K562 (cell line): ENCODE measurements around the gene PAQR7. TPM values are rescaled to one million over a fixed set of nuclear protein-coding genes. Genes with fewer than 3 reads are reported as not detected.

Source experiments
- BRD9 ChIP-seq: fragments of 450-650 bp; IDR thresholded peaks from 2 replicates; pipeline ENCODE4 v1.6.1; 2018; ENCODE audit warnings: low read depth; ENCODE audit not compliant: partially characterized antibody
- E2F3 ChIP-seq: fragments of 250-450 bp; sonication (Bioruptor Pico); IDR thresholded peaks from 2 replicates; pipeline ENCODE4 v1.4.0; 2020; ENCODE audit warnings: mild to moderate bottlenecking
- GTF2F1 ChIP-seq: IDR thresholded peaks from 2 replicates; pipeline ENCODE4 v1.6.1; 2011; ENCODE audit warnings: low read depth, low read length, improper control_type of control experiment
- HDAC3 ChIP-seq: fragments of 450-650 bp; IDR thresholded peaks from 2 replicates; pipeline ENCODE4 v1.6.1; 2018; ENCODE audit warnings: borderline replicate concordance, mild to moderate bottlenecking, moderate library complexity; ENCODE audit not compliant: partially characterized antibody
- HES1 ChIP-seq: fragments of 450-650 bp; IDR thresholded peaks from 2 replicates; pipeline ENCODE4 v1.6.1; 2016; ENCODE audit warnings: low read depth, mild to moderate bottlenecking, moderate library complexity
- MCM7 ChIP-seq, 2 experiments: fragments of 450-650 bp; IDR thresholded peaks; 2 replicates each; pipeline ENCODE4 v1.6.1; 2016 to 2018
- MED1 ChIP-seq: sonication (generic); formaldehyde crosslinking; IDR thresholded peaks from 2 replicates; pipeline ENCODE4 v1.8.1; 2023; ENCODE audit warnings: missing genetic modification reagents, borderline replicate concordance
- MYC ChIP-seq, 2 experiments: fragments of 250-450 bp in 1 of 2; sonication (Bioruptor Pico) in 1 of 2; IDR thresholded peaks; 2 replicates each; pipeline versions ENCODE4 v1.5.1 to v1.6.1; 2012 to 2021; ENCODE audit warnings: low read depth in 2 of 2, borderline replicate concordance in 1 of 2, improper control_type of control experiment in 1 of 2, low read length in 1 of 2, mild to moderate bottlenecking in 1 of 2, moderate library complexity in 1 of 2
- NCOA1 ChIP-seq: fragments of 450-650 bp; IDR thresholded peaks from 2 replicates; pipeline ENCODE4 v1.6.1; 2016; ENCODE audit warnings: low read depth
- NFIX ChIP-seq: fragments of 250-450 bp; sonication (Bioruptor Pico); IDR thresholded peaks from 2 replicates; pipeline ENCODE4 v1.4.0; 2020; ENCODE audit warnings: low read depth, mild to moderate bottlenecking, moderate library complexity
- NFXL1 ChIP-seq: fragments of 450-650 bp; formaldehyde crosslinking; IDR thresholded peaks from 2 replicates; pipeline ENCODE4 v1.4.0; 2021; ENCODE audit warnings: mild to moderate bottlenecking
- OTX1 ChIP-seq: fragments of 450-650 bp; formaldehyde crosslinking; IDR thresholded peaks from 2 replicates; pipeline ENCODE4 v1.4.0; 2022; ENCODE audit warnings: mild to moderate bottlenecking
- PBX2 ChIP-seq, 2 experiments: IDR thresholded peaks in 1 of 2; conservative IDR thresholded peaks in 1 of 2; 2 replicates each; pipeline ENCODE4 v1.6.1; 2016; ENCODE audit warnings: low read depth in 2 of 2, mild to moderate bottlenecking in 1 of 2, missing compliant biosample characterization in 1 of 2, missing genetic modification characterization in 1 of 2, moderate library complexity in 1 of 2
- SMARCE1 ChIP-seq: fragments of 450-650 bp; IDR thresholded peaks from 2 replicates; pipeline ENCODE4 v1.7.1; 2016; ENCODE audit warnings: mild to moderate bottlenecking
- STAT5A ChIP-seq: IDR thresholded peaks from 2 replicates; pipeline ENCODE4 v1.6.1; 2012; ENCODE audit warnings: low read length, inconsistent platforms, borderline replicate concordance
- TAF1 ChIP-seq: IDR thresholded peaks from 2 replicates; pipeline ENCODE4 v1.6.1; 2011; ENCODE audit warnings: mild to moderate bottlenecking, low read length, moderate library complexity; ENCODE audit not compliant: insufficient read depth, control insufficient read depth, severe bottlenecking; ENCODE audit errors: extremely low read depth
- TBP ChIP-seq: optimal IDR thresholded peaks from 2 replicates; pipeline ENCODE3; 2011; ENCODE audit warnings: low read depth, low read length, improper control_type of control experiment
- ZBTB12 ChIP-seq: fragments of 250-450 bp; sonication (Bioruptor Pico); IDR thresholded peaks from 2 replicates; pipeline ENCODE4 v1.4.0; 2020
- ZC3H4 ChIP-seq: sonication (generic); formaldehyde crosslinking; IDR thresholded peaks from 2 replicates; pipeline ENCODE4 v1.9.0; 2021; ENCODE audit warnings: missing genetic modification reagents, borderline replicate concordance
- ZFP91 ChIP-seq: sonication (generic); formaldehyde crosslinking; IDR thresholded peaks from 2 replicates; pipeline ENCODE4 v1.8.0; 2022; ENCODE audit warnings: mild to moderate bottlenecking, missing genetic modification reagents
- ZNF133 ChIP-seq: fragments of 250-450 bp; sonication (Bioruptor Pico); IDR thresholded peaks from 2 replicates; pipeline ENCODE4 v1.4.0; 2020; ENCODE audit warnings: mild to moderate bottlenecking
- ZNF408 ChIP-seq: fragments of 250-450 bp; sonication (Bioruptor Pico); IDR thresholded peaks from 2 replicates; pipeline ENCODE4 v1.4.0; 2020; ENCODE audit warnings: low read depth, mild to moderate bottlenecking, moderate library complexity
- ZNF717 ChIP-seq: fragments of 250-450 bp; sonication (Bioruptor Pico); IDR thresholded peaks from 2 replicates; pipeline ENCODE4 v1.5.0; 2021
- polyA plus RNA-seq, 8 experiments: library from polyadenylated mRNA; depleted of rRNA in 4 of 8; stranded (reverse) in 5 of 8; unstranded in 3 of 8; fragments of >200 nt; fragmentation: Nextera tagmentation in 2 of 8; fragmentation: Illumina TruSeq in 1 of 8; extraction: Ambion mirVana in 2 of 8; extraction: Trizol in 1 of 8; gene quantifications; 2 replicates each; pipeline versions ENCODE4 v1.2.1 to v1.2.3, GENCODE V29; 2011 to 2014; ENCODE audit warnings: inconsistent platforms in 1 of 8, missing spikeins in 1 of 8
- total RNA-seq, 7 experiments: library from RNA; depleted of rRNA in 6 of 7; stranded (reverse); fragments of >200 nt in 6 of 7; fragmentation: Illumina TruSeq in 2 of 7; extraction: Trizol in 2 of 7; gene quantifications; 2 replicates each; pipeline versions ENCODE4 v1.2.1 to v1.2.3, GENCODE V29; 2011 to 2021; ENCODE audit warnings: low replicate concordance in 1 of 7

PAQR7 gene
- total and polyA plus RNA-seq, 9 of the 15 experiments (the other 6 are each of a cell fraction or from before 2014, with no cell fraction given): 1.1 to 5.2 (median 2.6) TPM

- peak; percentile 89 for TF ChIP-seq E2F3 (CRISPR knock-in tag)
- peak; percentile 94 for TF ChIP-seq MYC (IDR thresholded peaks at IDR 0.05; ENCODE audit: low read depth, low read length)
- TF ChIP-seq MYC (CRISPR knock-in tag; IDR thresholded peaks at IDR 0.05; ENCODE audit: borderline replicate concordance, low read depth): peak; percentile 75; the same call in 1 of the 2 replicates
- TF ChIP-seq GTF2F1: peak; percentile 54; the same call in 1 of the 2 replicates
- no peak for TF ChIP-seq TBP
- no peak for TF ChIP-seq NFIX (CRISPR knock-in tag)
- no peak for TF ChIP-seq HES1
- TF ChIP-seq NFXL1 (CRISPR knock-in tag): no peak
- no peak for TF ChIP-seq HDAC3
- TF ChIP-seq ZFP91 (CRISPR knock-in tag): no peak; the same call in 1 of the 2 replicates
- TF ChIP-seq ZNF133 (CRISPR knock-in tag): no peak
- no peak for TF ChIP-seq ZNF408 (CRISPR knock-in tag)
- peak; percentile 74; the same call in 1 of the 2 replicates for TF ChIP-seq OTX1
- no peak for TF ChIP-seq BRD9
- TF ChIP-seq ZBTB12 (CRISPR knock-in tag): peak; percentile 45; the same call in 1 of the 2 replicates
- TF ChIP-seq MCM7 (IDR thresholded peaks at IDR 0.05): no peak
- TF ChIP-seq STAT5A: no peak
- TF ChIP-seq NCOA1: no peak
- no peak for TF ChIP-seq ZC3H4 (CRISPR knock-in tag)
- TF ChIP-seq SMARCE1: peak; percentile 67
- no peak for TF ChIP-seq MED1 (CRISPR knock-in tag)
- no peak for TF ChIP-seq ZNF717 (CRISPR knock-in tag)
- peak; percentile 28 for TF ChIP-seq TAF1
- TF ChIP-seq PBX2 (CRISPR knock-in tag; IDR thresholded peaks at IDR 0.05; ENCODE audit: low read depth): no peak
- no peak for TF ChIP-seq PBX2 (tag; conservative IDR thresholded peaks at IDR 0.05; ENCODE audit: low read depth)
Measured at GRCh38 chr1:25875154-25875855, at the start of gene PAQR7 (continued).
